ENCODE measurements around the gene ERC2.
A peak's percentile ranks its signal among the peaks of the same experiment; 100 is the strongest.

Gene ERC2

DNA sequence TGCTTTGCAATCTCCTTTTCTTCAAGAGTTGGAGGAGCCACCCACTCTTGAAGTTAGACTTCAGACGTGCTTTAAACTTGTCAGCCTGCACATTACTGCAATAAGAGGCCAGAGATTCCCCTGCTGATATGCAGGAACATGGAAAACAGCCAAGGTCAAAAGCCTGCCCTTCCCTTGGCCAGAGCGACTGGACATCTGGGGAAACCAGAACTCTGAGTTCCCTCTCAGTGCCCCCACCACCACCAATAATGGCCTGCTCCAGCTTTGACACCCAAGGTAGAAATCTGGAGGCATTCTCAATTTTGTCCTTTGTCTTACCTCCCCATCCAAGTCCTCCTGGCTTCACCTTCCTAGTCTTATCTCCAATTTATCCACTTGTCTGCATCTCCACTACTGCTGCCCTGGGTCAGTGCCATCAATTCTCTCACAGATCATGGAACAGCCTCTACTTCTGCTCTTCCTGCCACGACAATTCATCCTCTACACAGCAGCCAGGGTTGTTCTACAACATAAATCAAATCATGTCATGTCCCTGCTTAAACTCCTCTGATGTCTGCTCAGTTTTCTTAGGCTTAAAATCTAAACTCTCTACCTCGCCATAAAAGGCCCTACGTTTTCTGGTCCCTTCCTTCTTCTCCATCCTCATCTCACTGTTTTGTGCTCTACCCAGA lies 789.6 kb downstream of the ERC2 start:
- DNase-seq (ENCODE audit: low spot score), result no peak

DNA sequence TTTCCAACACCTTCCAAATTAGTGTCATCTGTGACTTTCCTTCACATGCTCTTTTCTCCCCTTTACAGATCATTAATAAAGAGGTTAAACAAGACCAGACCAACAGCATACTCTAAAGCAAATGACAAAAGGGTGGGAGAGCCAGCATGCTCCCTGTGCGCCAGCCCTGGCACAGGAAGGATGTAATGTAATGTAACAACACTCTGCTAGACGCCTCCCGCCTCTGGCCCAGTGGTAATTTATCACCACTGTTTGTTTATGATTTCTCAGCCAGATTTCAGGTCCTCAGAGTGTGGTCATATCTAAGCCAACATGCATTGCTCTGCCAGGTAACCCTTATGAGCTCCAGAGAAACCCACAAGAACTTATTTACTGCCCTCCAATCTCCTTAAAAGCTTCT lies 791.6 kb downstream of the ERC2 start:
- DNase-seq (ENCODE audit: low spot score), result no peak

DNA sequence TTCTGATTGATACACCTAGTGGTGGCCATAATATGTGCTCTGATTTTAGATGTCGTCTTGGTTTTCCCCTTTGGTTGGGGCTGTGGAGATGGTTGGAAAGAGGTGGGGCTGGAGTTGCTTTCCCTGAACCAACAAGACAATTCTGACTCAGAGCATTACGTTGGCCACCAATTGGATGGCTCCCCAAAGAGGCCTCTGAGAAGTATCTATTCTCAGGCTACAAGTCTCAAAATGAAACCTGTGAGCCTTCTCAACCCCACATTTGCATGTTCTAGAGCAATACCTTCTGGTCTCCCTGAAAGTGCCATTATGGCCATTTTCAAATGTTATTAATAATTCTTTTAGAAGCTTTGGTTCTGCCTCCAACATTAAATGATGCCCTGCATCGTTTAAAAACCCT lies 792.8 kb downstream of the ERC2 start:
- DNase-seq (ENCODE audit: low spot score), result no peak

DNA sequence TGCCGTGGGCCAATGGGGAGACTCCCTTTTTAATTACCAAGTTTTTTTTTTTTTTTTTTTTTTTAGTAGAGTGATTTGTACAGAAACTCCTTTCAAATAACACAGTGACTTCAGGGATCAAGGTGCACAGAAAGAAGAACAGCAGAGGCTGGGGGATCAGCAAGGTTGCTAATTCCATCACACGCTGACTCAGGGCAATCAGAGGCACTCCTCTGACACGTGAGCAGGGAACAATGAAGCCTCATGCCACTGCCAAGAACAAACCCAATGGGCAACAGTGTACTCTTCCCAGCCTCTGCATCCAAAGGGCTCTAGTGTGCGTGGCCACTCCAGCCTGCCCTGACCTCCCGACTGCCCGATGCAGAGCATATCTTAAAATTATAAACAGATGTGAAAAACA lies 794.5 kb downstream of the ERC2 start:
- DNase-seq (ENCODE audit: low spot score), result no peak

DNA sequence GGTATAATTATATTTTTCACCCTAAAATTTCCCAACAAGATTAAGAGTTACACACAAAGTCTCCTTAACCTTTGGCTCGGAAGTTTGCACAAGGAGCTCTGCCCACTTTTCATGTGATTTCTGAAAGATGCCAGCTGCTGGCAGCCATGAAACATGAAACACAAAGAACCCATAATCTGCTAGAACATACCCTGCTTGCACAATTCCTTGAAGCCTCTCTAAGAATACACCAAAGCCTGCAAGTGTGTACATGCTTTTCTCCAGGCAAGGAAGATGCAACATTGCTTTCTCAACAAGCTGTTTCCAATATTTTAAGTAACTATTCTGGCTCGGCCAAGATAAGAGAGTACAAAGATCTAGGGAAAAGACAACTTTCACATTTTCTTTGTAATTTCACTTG lies 799.1 kb downstream of the ERC2 start:
- DNase-seq (ENCODE audit: low spot score), result no peak

DNA sequence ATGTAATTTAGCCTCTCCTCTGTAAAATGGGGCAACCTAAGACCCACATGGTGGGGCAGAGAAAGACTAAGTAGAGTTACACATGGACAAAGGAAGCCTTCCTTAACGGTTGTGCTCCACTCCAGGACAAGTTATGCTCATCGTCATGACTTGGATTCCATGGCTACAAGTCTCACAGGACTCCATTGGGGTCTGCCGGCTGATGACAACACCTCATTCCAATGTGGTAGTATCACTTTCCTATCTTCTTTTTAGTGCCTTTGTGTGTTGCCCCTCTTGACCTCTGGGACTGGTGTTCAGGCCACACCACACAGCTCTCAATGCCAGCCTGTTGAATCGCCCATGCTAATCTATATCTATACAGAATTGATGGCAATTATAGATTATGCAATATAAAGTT lies 799.9 kb downstream of the ERC2 start:
- no peak for DNase-seq (ENCODE audit: low spot score)

DNA sequence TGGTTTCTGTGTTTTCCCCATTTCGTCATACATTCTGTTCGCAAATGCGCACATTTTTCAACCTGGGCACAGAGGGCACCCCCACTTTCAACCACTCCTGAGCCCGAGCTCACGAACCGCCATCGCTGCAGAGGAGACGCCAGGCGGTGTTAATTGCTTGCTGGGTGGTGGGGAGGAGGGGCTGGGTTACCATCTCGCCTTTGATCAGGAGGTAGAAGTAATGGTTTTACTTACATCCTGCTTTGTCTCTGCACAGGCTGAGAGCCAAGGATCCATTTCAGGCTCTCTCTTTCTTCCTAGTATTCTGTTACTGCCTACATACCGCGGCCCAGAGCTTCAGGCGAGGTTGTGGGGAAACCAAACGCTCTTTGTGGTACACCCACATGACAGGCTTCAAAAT lies 803.9 kb downstream of the ERC2 start:
- no peak for DNase-seq (ENCODE audit: low spot score)

DNA sequence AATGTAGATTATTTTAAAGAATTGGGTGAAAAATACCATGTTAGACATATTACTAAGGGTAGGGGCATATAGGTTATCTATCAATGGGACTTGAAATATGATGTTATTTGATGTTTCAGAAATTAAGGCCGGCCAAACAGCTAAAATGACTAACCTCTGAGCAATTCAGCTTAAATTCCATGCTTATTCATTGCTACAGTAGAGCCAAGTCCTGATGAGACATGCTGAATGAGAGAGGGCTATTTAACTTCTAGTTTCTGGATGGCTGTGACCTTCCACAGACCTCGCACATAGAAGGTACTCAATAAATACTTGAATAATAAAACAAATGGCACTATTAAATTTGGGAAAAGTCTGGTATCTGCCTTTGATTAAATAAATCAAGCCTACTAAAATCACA lies 805.6 kb downstream of the ERC2 start:
- no peak for DNase-seq (ENCODE audit: low spot score)

DNA sequence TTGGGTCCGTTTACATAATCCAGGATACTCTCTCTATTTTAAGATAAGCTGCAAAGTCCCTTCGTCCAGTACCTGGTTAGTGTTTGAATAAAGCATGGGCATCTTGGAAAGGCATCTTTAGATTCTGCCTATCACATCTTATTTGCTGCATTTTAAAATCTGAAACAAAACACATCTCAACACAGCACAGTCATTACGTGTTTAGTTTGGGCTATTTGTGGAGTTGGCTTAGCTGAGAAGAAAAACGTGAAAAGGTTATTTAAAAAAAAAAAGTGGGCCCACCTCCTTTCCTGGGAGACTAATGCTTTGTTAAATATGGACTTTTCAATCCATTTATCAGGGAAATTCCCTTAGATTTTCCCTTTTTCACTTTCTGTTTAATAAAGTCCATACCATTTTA lies 806.7 kb downstream of the ERC2 start:
- DNase-seq (ENCODE audit: low spot score), result no peak

DNA sequence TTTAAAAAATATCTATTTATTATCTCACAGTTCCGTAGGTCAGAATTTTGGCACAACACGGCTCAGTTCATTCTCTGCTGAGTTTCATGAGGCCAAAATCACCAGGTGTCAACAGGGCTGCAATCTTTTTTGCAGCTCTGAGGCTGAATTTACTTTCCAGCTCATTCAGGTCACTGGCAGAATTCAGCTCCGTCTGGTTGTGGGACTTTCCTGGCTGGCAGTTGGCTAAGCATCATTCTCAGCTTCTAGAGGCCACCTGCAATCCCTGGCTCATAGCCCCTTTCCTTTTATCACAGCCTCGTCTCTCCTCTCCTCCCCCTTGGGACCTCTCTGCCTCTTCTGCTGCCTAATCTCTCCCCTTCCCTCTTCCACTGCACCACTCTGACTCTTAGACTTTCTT lies 807.1 kb downstream of the ERC2 start:
- peak; percentile 86 for DNase-seq (ENCODE audit: low spot score)

DNA sequence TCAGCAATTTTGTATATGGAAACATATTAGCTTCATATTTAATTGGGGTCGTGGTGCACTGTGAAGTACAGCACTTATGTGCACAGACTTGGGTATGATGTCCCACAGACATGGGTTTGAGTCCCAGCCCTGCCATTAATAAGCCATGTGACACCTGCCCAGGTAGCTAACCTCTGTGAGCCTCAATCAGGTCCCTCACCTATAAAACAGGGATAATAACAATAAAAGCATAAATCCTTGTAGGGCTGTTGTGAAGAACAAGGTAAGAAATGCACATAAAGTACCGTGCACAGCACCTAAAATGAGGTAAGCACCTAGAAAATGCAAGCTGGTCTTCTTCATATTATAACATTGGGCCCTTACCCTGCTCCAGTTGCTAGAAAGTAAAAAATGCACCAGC lies 807.6 kb downstream of the ERC2 start:
- no peak for DNase-seq (ENCODE audit: low spot score)

DNA sequence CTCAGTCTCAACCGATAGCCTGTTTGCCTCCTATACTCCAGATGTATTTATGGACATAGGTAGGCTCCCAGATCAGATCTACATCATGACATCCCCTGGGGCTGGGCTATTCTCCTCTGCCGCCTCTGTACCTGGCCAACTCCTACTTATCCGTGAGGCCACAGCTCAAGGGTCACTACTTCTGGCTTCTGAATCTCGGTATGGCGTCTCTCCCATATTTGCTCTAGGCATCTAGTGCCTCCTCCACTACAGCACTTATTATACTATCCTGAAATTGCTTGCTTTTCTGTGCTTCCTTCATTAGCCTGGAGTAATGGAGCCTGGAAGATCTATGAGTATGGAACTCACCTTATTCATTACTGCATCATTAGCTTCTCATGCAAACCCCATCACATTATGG lies 808.6 kb downstream of the ERC2 start:
- DNase-seq (ENCODE audit: low spot score), result no peak

DNA sequence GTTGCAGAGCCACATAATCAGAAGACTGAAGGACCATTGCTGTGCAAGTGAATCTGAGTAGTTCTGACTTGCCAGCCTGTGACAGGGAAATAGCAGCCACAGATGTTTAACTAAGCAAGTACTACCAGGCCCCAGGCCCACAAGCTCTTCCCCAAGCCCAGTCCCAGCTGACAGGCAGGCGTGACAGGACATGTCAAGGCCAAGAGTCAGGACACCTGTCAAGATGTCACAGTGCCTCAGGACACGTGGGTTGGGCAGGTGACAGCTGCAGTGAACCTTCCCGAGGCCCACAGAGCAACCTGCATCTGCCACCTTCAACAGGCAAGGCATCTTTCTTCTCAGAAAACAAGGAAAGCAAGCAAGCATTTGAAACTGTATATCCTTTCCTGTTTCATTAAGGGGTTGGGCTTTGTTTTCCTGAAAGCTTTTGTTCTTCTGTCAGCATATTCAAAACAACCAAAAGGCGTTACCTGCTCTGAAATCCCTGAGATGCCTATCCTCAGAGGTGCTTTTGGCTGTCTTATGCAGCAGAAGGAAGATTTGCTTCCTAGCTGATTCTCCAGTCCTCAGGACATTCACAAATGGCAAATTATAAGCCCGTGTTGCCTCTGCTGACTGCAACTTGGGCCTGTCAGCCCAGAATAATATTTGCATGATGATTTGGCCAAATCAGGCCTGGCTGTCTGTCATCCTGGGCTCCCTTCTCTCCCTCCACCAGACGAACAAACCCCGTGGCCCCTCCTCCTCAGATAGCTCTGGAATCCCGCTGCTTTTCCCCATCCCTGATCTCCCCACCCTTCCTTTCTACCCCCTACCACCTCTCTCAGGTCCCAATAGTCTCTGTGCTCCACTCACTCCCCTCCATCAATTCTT lies 809.3 kb downstream of the ERC2 start:
- DNase-seq (ENCODE audit: low spot score), result no peak

DNA sequence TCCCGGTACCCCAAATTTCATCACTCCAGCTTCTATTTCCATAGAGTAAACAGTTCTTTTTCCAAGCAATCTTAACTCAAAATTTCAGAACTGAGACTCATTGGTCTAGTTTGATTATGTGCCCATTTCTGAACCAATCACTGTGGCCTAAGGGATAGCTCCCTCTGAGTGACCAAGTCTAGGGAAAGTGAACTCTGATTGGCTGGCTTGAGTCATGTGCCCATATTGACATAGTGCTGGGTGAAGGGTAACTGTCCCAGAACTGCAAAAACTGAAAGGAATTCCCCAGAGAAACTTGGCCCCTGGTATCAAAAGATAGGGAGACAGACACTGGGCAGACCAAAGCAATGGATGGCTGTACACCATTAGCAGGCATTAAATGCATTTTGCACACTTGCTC lies 810.0 kb downstream of the ERC2 start:
- no peak for DNase-seq (ENCODE audit: low spot score)

DNA sequence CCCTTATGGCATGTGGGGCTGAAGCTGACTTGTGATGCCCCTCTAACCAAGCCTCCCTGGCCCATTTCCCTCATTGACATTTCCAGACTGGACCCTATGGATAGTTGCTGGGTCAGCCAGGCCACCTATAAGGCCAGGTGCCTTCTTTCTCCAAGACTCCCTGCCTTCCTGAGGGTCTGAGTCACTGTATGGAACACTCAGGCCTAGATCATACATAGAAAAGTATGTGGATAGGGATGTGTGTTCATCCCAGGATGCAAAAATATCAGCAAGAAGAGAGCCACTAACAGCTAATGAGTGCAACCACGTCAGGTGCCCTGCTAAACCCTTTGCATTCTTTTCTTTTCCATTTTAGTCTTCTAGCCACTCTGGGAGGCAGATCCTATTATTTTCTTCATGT lies 812.7 kb downstream of the ERC2 start:
- no peak for DNase-seq (ENCODE audit: low spot score)

DNA sequence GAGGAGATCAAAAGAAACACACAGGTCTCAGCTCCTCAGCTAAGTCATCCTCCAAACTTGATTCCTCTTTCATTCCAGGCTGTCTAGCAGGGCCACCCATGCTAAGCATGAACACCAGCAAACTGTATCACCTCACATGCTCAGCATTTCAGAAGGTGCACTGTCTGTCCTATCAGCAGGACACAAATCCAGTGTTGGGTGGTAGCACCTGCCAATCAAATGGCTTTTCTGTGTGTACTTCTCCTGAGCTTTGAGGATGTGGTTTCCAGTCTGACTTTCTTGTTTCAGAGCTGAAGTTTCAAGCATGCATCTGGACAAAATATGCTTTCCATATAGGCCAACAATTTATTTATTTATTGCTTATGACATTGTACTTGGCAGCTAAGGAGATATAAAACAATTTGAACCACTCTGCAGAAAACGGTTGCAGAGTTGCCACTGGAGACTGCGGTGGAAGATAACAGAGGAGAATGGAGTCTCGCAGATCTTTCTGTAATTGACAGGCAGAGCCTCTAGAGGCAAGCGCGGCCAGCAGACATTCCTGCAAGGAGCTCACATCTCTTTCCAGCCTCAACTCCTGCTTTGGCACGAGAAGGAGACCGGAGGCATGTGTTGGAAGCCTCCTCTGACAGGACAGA lies 814.0 kb downstream of the ERC2 start:
- DNase-seq (ENCODE audit: low spot score), result no peak

DNA sequence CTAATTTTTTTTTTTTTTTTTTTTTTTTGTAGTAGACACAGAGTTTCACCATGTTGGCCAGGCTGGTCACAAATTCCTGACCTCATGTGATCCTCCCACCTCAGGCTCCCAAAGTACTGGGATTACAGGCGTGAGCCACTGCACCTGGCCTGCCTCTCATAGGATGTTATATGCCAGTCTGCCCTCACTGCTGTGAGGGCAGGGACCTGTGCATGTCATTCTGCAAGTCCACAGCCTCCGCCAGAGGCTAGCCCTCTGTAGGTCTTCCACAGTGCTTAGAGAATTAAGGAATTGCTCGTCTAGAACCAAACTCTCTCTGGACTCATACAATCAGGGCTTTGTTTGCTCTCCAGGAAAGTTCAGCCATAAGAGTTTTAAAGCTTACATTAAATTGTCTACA lies 817.3 kb downstream of the ERC2 start:
- no peak for DNase-seq (ENCODE audit: low spot score)

DNA sequence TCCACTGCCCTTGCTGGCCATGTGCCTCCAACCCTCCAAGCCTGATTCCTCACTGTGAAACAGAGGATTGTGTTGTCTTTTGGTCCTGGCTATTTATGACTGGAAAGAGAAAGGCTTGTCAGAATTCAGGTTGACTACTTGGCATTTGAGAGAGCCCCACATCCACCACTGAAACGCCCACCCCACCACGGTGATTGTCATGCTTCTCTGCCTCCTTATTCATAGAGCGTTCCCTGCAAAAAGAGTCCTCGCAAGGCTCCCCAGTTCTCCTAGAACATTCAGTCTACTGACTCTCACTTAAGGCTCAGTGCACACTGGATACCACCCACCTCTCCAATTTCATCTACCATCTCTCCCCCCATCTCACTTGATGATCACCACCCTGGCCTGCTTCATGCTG lies 818.3 kb downstream of the ERC2 start:
- DNase-seq (ENCODE audit: low spot score), result no peak

DNA sequence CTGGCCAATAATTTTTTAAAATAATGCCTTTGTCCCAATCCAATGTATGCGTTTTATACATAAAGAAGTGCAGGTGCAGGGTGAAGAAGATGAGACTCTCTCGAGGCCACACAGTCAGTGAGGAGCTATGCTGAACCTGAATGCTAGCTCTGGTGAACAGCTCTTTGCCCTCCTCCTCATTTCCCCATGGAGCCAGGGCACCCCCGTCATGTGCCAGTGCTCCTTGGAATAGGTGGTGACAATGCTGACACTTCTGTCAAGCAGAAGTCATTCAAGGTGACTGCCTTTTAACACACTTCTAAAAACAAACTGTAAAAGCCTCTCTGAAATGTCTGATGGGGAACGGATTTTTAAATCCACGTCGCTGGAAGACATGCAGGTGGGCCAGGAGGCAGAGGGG lies 818.7 kb downstream of the ERC2 start:
- no peak for DNase-seq (ENCODE audit: low spot score)

DNA sequence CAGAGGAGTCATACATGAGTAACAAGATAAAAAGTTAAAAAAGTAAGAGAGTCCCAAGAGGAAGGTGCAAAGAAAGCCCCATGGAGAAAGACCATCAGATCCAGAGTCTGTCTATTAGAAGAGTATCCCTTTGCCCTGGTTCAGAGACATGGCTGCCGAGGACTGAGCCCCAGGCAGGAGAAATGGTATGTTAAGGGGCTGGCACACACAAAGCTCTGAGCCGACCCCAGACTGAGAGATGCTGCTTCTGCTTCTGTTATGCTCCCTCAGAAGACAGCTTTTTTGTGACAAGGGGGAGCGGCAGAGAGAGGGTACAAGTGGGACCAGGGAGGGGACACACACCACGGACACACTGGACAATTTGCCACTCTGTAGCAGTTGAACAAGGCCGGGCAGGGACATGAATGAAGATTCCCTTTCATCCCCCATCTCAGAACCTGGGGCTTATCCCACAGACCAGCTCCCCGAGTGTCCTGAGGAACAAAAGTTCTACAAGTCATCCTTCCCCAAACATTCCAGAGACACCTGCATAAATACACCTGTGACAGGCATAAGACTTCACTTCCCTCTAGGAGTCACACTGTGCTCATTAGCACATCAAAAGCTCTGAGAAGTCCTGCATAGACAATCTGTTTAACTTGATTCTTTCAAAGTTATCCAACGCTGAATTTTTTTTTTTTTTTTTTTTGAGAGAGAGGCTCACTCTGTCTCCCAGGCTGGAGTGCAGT lies 819.5 kb downstream of the ERC2 start:
- DNase-seq (ENCODE audit: low spot score), result no peak

DNA sequence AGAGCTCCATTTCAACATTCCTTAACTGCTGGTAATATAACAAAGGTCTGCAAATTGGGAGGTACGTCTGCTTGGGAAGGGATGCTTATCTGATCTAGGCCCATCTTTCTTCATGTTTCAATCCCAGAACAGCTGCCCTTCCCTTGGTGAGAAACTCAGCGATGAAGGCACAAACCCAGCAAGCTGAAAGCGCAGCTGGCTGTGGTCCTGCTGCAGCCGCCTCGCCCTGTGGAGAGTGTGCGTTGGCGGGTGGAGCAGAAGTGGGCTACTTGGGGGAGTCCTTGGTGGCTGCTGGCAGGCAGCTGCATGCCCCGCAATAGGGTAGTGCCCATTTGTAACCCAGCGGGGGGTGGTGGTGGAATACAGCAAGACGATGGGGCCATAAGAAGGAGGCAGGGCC lies 820.6 kb downstream of the ERC2 start:
- no peak for DNase-seq (ENCODE audit: low spot score)

DNA sequence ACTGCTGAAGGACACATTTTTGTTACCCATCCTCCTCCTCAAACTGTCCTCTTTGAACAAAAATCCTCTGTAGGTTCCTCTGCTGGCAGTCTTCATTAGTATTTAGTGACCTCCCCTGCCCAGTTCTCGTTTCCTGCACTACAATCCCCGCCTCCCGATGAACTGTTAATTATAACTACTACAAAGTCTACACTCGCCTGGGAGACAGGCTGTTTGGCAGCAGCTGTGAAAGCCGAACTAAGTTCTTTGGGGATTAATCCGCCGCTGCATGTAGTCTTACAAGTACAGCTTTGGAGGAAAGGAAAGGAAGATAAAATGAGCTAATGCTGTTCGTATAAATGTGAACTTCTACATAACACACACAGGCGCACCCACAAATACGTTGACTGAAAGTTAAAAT lies 821.2 kb downstream of the ERC2 start:
- DNase-seq (ENCODE audit: low spot score), result no peak

DNA sequence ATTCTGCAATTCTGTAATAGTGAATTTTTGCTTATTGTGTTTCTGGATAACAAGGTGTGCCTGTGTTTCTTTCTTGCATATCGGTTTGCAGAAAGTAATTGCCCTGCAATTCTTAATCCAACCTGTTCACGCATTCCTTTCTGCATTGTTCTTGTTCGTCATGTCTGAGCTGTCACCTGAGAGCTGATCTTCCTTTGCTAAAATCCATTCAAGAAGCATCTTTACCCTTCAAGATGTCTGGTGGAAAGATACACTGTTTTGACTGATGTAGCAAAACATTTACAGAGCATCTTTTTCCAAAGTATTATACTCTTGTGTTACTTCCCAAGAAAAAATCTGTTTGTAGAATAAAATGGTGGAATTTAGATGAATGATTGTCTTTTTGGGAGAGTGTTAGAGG lies 822.1 kb downstream of the ERC2 start:
- DNase-seq (ENCODE audit: low spot score), result no peak

Data from cerebellar cortex (tissue), 1 donor.